WTC11 (cell line): ENCODE data around the gene CIT. TPM values are rescaled to one million over a fixed set of nuclear protein-coding genes. Genes with fewer than 3 reads are reported as not detected.

ENCODE experiments used
- ATAC-seq: fragments of 200-7000 bp; cut with Tn5 transposase; 2 replicates; pipeline ENCODE4 v1.10.0; 2021; ENCODE audit warnings: mild to moderate bottlenecking, moderate library complexity
- CTCF ChIA-PET: fragments of 300-600 bp; sonication (Branson Sonifier 250); formaldehyde crosslinking; loops from one replicate; lab custom pipeline; 2021; ENCODE audit warnings: antibody characterized with exemption; lab: Charles Lee
- POLR2A ChIA-PET: fragments of 350-600 bp; sonication (Branson Sonifier 250); formaldehyde crosslinking; loops from one replicate; lab custom pipeline; 2021; ENCODE audit warnings: antibody characterized with exemption; lab: Charles Lee
- DNase-seq: peaks from one replicate; pipeline ENCODE4 v3.0.0; 2021; ENCODE audit warnings: low spot score
- H3K27ac Mint-ChIP-seq: 2 replicates; pipeline ENCODE4 v1.8.0; 2021; ENCODE audit warnings: mixed read lengths
- H3K27me3 Mint-ChIP-seq: 2 replicates; pipeline ENCODE4 v1.8.0; 2021; ENCODE audit warnings: low read depth, mild to moderate bottlenecking, moderate library complexity, mixed read lengths
- H3K36me3 Mint-ChIP-seq: 2 replicates; pipeline ENCODE4 v1.8.0; 2021; ENCODE audit warnings: mixed read lengths
- H3K4me1 Mint-ChIP-seq: 2 replicates; pipeline ENCODE4 v1.8.0; 2022; ENCODE audit warnings: mixed read lengths
- H3K4me3 Mint-ChIP-seq: 2 replicates; pipeline ENCODE4 v1.8.0; 2021; ENCODE audit warnings: mild to moderate bottlenecking, moderate library complexity, mixed read lengths
- H3K9me3 Mint-ChIP-seq: 2 replicates; pipeline ENCODE4 v1.8.0; 2021; ENCODE audit warnings: mixed read lengths
- ATF1 ChIP-seq: sonication (generic); formaldehyde crosslinking; IDR thresholded peaks from 2 replicates; pipeline ENCODE4 v1.8.1; 2023; ENCODE audit warnings: mild to moderate bottlenecking, moderate library complexity, missing genetic modification reagents
- CBFB ChIP-seq: sonication (generic); formaldehyde crosslinking; IDR thresholded peaks from 2 replicates; pipeline ENCODE4 v1.8.1; 2022; ENCODE audit warnings: mild to moderate bottlenecking, low read depth, missing genetic modification reagents
- CREM ChIP-seq: sonication (generic); formaldehyde crosslinking; IDR thresholded peaks from 2 replicates; pipeline ENCODE4 v1.8.1; 2022; ENCODE audit warnings: mild to moderate bottlenecking, missing genetic modification reagents, moderate library complexity
- ELF4 ChIP-seq: sonication (generic); formaldehyde crosslinking; IDR thresholded peaks from 2 replicates; pipeline ENCODE4 v1.8.1; 2022; ENCODE audit warnings: low read depth, mild to moderate bottlenecking, moderate library complexity, missing genetic modification reagents
- EMX1 ChIP-seq: fragments of 250-450 bp; sonication (Bioruptor Pico); IDR thresholded peaks from 2 replicates; pipeline ENCODE4 v1.8.0; 2021; ENCODE audit warnings: mild to moderate bottlenecking
- ESRRA ChIP-seq: sonication (generic); formaldehyde crosslinking; IDR thresholded peaks from 2 replicates; pipeline ENCODE4 v1.8.1; 2022; ENCODE audit warnings: mild to moderate bottlenecking, missing genetic modification reagents, borderline replicate concordance
- FOXJ3 ChIP-seq: sonication (generic); formaldehyde crosslinking; IDR thresholded peaks from 2 replicates; pipeline ENCODE4 v1.9.0; 2021; ENCODE audit warnings: missing genetic modification reagents, mild to moderate bottlenecking, borderline replicate concordance
- FOXK1 ChIP-seq: sonication (generic); formaldehyde crosslinking; IDR thresholded peaks from 2 replicates; pipeline ENCODE4 v1.8.0; 2022; ENCODE audit warnings: mild to moderate bottlenecking, moderate library complexity, missing genetic modification reagents
- IRF2 ChIP-seq: sonication (generic); formaldehyde crosslinking; IDR thresholded peaks from 2 replicates; pipeline ENCODE4 v1.8.0; 2022; ENCODE audit warnings: low read depth, missing genetic modification reagents, borderline replicate concordance
- KAT7 ChIP-seq: sonication (generic); formaldehyde crosslinking; IDR thresholded peaks from 2 replicates; pipeline ENCODE4 v1.8.1; 2023; ENCODE audit warnings: missing genetic modification reagents, mild to moderate bottlenecking, borderline replicate concordance
- MYBL2 ChIP-seq: sonication (generic); formaldehyde crosslinking; IDR thresholded peaks from 2 replicates; pipeline ENCODE4 v1.8.1; 2023; ENCODE audit warnings: mild to moderate bottlenecking, moderate library complexity, missing genetic modification reagents
- NR1H2 ChIP-seq: sonication (generic); formaldehyde crosslinking; IDR thresholded peaks from 2 replicates; pipeline ENCODE4 v1.9.0; 2021; ENCODE audit warnings: mild to moderate bottlenecking, moderate library complexity, missing genetic modification reagents
- NR2C2 ChIP-seq: sonication (generic); formaldehyde crosslinking; IDR thresholded peaks from 2 replicates; pipeline ENCODE4 v1.8.0; 2022; ENCODE audit warnings: mild to moderate bottlenecking, missing genetic modification reagents
- PRRX2 ChIP-seq: fragments of 250-450 bp; sonication (Bioruptor Pico); IDR thresholded peaks from 2 replicates; pipeline ENCODE4 v1.8.0; 2021; ENCODE audit warnings: mild to moderate bottlenecking
- RORB ChIP-seq: fragments of 250-450 bp; sonication (Bioruptor Pico); IDR thresholded peaks from 2 replicates; pipeline ENCODE4 v1.9.0; 2021; ENCODE audit warnings: mild to moderate bottlenecking
- SOX15 ChIP-seq: fragments of 250-450 bp; sonication (Bioruptor Pico); IDR thresholded peaks from 2 replicates; pipeline ENCODE4 v1.9.0; 2021; ENCODE audit warnings: mild to moderate bottlenecking
- SP1 ChIP-seq: sonication (generic); formaldehyde crosslinking; conservative IDR thresholded peaks from 2 replicates; pipeline ENCODE4 v1.8.1; 2022; ENCODE audit warnings: missing genetic modification reagents
- ZNF317 ChIP-seq: sonication (generic); formaldehyde crosslinking; IDR thresholded peaks from 2 replicates; pipeline ENCODE4 v1.8.1; 2023; ENCODE audit warnings: low read depth, mild to moderate bottlenecking, moderate library complexity, missing genetic modification reagents, borderline replicate concordance
- ZNF396 ChIP-seq: fragments of 250-450 bp; sonication (Bioruptor Pico); IDR thresholded peaks from 2 replicates; pipeline ENCODE4 v1.8.0; 2021; ENCODE audit warnings: mild to moderate bottlenecking, moderate library complexity, borderline replicate concordance
- ZNF416 ChIP-seq: fragments of 250-450 bp; sonication (Bioruptor Pico); IDR thresholded peaks from 2 replicates; pipeline ENCODE4 v1.9.0; 2021; ENCODE audit warnings: mild to moderate bottlenecking, inconsistent platforms
- total RNA-seq: library from RNA; stranded (reverse); gene quantifications from 3 replicates; pipeline ENCODE4 v1.2.3, GENCODE V29; 2021
- TF ChIP-seq, protein P1 (sequence below): fragments of 200-600 bp; IDR thresholded peaks from 2 replicates; pipeline ENCODE4 v1.8.0; 2022; ENCODE audit warnings: antibody characterized with exemption
- TF ChIP-seq, protein P2 (sequence below): sonication (generic); formaldehyde crosslinking; IDR thresholded peaks from 2 replicates; pipeline ENCODE4 v1.8.0; 2023; ENCODE audit warnings: missing genetic modification reagents
- TF ChIP-seq, protein P3 (sequence below): sonication (generic); formaldehyde crosslinking; IDR thresholded peaks from 2 replicates; pipeline ENCODE4 v1.8.0; 2022; ENCODE audit warnings: mild to moderate bottlenecking, missing genetic modification reagents
- TF ChIP-seq, protein P4 (sequence below): sonication (generic); formaldehyde crosslinking; IDR thresholded peaks from 2 replicates; pipeline ENCODE4 v1.8.0; 2022; ENCODE audit warnings: missing genetic modification reagents
- TF ChIP-seq, protein P5 (sequence below): sonication (generic); formaldehyde crosslinking; IDR thresholded peaks from 2 replicates; pipeline ENCODE4 v1.8.1; 2023; ENCODE audit warnings: mild to moderate bottlenecking, missing genetic modification reagents, moderate library complexity

The CIT gene
- total RNA-seq, 1 experiment from 2014 or later, result 65.4 TPM

DNA sequence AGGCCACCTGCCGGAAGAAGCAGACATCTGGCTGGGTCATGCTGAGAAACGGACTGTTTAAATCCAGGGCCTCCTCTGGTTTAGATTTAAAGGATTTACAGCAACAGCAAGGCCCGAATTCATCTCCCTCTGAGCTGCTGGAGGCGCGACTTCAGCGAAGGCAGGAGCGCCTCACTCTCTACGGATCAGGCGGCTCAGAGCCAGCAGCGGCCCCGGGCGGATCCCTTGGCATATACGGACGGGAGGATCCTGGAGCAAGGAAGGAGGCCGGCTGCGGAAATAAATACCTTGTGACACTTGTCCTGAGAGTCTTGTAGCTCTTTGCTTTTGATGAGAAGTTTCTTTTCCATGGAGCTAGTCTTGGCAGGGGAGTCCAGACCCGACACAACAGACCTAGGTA is 92.4 kb downstream of the CIT start (continued):
- TF ChIP-seq SP1 (no peak), RORB (no peak), ELF4 (CRISPR knock-in tag) (no peak), PRRX2 (CRISPR knock-in tag) (no peak), CREM (CRISPR knock-in tag) (no peak), EMX1 (no peak), NR1H2 (CRISPR knock-in tag) (no peak), MYBL2 (CRISPR knock-in tag) (no peak), FOXK1 (CRISPR knock-in tag) (no peak)
- TF ChIP-seq, protein P1, sequence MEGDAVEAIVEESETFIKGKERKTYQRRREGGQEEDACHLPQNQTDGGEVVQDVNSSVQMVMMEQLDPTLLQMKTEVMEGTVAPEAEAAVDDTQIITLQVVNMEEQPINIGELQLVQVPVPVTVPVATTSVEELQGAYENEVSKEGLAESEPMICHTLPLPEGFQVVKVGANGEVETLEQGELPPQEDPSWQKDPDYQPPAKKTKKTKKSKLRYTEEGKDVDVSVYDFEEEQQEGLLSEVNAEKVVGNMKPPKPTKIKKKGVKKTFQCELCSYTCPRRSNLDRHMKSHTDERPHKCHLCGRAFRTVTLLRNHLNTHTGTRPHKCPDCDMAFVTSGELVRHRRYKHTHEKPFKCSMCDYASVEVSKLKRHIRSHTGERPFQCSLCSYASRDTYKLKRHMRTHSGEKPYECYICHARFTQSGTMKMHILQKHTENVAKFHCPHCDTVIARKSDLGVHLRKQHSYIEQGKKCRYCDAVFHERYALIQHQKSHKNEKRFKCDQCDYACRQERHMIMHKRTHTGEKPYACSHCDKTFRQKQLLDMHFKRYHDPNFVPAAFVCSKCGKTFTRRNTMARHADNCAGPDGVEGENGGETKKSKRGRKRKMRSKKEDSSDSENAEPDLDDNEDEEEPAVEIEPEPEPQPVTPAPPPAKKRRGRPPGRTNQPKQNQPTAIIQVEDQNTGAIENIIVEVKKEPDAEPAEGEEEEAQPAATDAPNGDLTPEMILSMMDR, result no peak

DNA sequence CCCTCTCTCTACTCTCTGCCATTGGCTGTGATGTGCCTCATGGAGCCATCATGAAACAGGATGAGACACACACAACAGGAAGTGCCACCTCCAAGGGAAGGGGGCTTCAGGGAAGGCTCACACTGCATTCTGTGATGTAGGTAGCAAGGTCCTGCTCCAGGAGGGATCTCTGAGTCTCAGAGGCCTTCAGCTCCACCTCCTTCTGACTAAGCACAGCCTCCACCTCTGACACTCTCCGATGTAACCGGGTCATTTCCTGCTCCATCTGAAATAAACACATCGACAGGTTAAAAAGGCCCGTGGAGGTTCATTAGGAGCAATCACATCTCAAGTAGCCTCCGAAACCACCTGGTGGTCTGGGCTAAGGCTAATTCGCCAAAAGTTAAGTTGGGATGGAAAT is 93.3 kb downstream of the CIT start:
- Mint-ChIP-seq H3K36me3 (peaks cover 57% of the 10 kb centered on the region), H3K4me3 (no peak overlapping the region), H3K4me1 (peaks cover 2% of the 10 kb centered on the region; the same call in 1 of the 2 replicates), H3K27me3 (no peaks in the 10 kb centered on the region), H3K27ac (no peak overlapping the region), H3K9me3 (peaks cover 9% of the 10 kb centered on the region)
- ChIA-PET CTCF (no interaction called here), POLR2A (no interaction called here)
- DNase-seq (no peak), ATAC-seq (no peak)
- TF ChIP-seq FOXJ3, result no peak
- no peak for TF ChIP-seq KAT7 (CRISPR knock-in tag)
- no peak for TF ChIP-seq MYBL2 (CRISPR knock-in tag)
- no peak for TF ChIP-seq ZNF416
- TF ChIP-seq CBFB (CRISPR knock-in tag), result no peak
- TF ChIP-seq, protein P2, sequence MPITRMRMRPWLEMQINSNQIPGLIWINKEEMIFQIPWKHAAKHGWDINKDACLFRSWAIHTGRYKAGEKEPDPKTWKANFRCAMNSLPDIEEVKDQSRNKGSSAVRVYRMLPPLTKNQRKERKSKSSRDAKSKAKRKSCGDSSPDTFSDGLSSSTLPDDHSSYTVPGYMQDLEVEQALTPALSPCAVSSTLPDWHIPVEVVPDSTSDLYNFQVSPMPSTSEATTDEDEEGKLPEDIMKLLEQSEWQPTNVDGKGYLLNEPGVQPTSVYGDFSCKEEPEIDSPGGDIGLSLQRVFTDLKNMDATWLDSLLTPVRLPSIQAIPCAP (CRISPR knock-in tag), result no peak
- no peak for TF ChIP-seq SOX15 (CRISPR knock-in tag)
- no peak for TF ChIP-seq ZNF317 (CRISPR knock-in tag)
- TF ChIP-seq, protein P3, sequence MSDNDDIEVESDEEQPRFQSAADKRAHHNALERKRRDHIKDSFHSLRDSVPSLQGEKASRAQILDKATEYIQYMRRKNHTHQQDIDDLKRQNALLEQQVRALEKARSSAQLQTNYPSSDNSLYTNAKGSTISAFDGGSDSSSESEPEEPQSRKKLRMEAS (CRISPR knock-in tag), result no peak
- TF ChIP-seq, protein P4, sequence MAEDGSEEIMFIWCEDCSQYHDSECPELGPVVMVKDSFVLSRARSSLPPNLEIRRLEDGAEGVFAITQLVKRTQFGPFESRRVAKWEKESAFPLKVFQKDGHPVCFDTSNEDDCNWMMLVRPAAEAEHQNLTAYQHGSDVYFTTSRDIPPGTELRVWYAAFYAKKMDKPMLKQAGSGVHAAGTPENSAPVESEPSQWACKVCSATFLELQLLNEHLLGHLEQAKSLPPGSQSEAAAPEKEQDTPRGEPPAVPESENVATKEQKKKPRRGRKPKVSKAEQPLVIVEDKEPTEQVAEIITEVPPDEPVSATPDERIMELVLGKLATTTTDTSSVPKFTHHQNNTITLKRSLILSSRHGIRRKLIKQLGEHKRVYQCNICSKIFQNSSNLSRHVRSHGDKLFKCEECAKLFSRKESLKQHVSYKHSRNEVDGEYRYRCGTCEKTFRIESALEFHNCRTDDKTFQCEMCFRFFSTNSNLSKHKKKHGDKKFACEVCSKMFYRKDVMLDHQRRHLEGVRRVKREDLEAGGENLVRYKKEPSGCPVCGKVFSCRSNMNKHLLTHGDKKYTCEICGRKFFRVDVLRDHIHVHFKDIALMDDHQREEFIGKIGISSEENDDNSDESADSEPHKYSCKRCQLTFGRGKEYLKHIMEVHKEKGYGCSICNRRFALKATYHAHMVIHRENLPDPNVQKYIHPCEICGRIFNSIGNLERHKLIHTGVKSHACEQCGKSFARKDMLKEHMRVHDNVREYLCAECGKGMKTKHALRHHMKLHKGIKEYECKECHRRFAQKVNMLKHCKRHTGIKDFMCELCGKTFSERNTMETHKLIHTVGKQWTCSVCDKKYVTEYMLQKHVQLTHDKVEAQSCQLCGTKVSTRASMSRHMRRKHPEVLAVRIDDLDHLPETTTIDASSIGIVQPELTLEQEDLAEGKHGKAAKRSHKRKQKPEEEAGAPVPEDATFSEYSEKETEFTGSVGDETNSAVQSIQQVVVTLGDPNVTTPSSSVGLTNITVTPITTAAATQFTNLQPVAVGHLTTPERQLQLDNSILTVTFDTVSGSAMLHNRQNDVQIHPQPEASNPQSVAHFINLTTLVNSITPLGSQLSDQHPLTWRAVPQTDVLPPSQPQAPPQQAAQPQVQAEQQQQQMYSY, result no peak
- TF ChIP-seq IRF2 (CRISPR knock-in tag), result no peak
- no peak for TF ChIP-seq ESRRA (CRISPR knock-in tag)
- TF ChIP-seq ZNF396 (CRISPR knock-in tag), result no peak
- TF ChIP-seq ATF1 (CRISPR knock-in tag), result no peak
- TF ChIP-seq NR2C2 (CRISPR knock-in tag), result no peak
- TF ChIP-seq, protein P5, sequence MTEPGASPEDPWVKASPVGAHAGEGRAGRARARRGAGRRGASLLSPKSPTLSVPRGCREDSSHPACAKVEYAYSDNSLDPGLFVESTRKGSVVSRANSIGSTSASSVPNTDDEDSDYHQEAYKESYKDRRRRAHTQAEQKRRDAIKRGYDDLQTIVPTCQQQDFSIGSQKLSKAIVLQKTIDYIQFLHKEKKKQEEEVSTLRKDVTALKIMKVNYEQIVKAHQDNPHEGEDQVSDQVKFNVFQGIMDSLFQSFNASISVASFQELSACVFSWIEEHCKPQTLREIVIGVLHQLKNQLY, result no peak
